Measurements from ENCODE around the gene CCDC149. TPM values are rescaled to one million over a fixed set of nuclear protein-coding genes. Genes with fewer than 3 reads are reported as not detected.

CCDC149 gene
- polyA plus RNA-seq, 2 of the 4 experiments (the other 2 are of a cell fraction): 1.4 to 2.8 TPM

- Histone ChIP-seq H3K4me2 (no peak overlapping the region), H3K27ac (no peak overlapping the region)
Measured at GRCh38 chr4:24795666-24796381, 117.0 kb downstream of the CCDC149 start.

GRCh38 chr4:24794916-24795665 lies 117.8 kb downstream of the CCDC149 start, which contains the start of gene SOD3:
TSS of gene SOD3 (plus strand) at chr4:24795573. CDS start at chr4:24799522, 3,949 bp downstream.
- Histone ChIP-seq H3K27ac (no peak within 1 kb of the TSS), H3K4me2 (no peak within 1 kb of the TSS), H3K4me3 (no peak within 1 kb of the TSS), H3K4me1 (no peaks in the 10 kb centered on the region), H3K9me3 (no peaks in the 10 kb centered on the region)
- DNase-seq (ENCODE audit: low read depth in 1 of 2, low spot score in 1 of 2) (no peak), FAIRE-seq (no peak), ATAC-seq (no peak)
- WGBS (ENCODE audit: missing lambda C conversion rate): 77% methylated on average over 21 of the region's 21 CpGs
- POLR2A ChIA-PET: no interaction called here
- CTCF ChIA-PET: interaction anchor here (0.7 to 1.0 kb wide), 3 partner anchors 12 to 306 kb away, joined by 3 read pairs; no protein-coding TSS in a partner anchor
- TF ChIP-seq HMGXB4 (CRISPR knock-in tag; IDR thresholded peaks at IDR 0.05; ENCODE audit: borderline replicate concordance): no peak
- TF ChIP-seq RAD21 (conservative IDR thresholded peaks at IDR 0.05 in 1 of 2, IDR thresholded peaks at IDR 0.05 in 1 of 2): no peak
- no peak for TF ChIP-seq CBX2 (IDR thresholded peaks at IDR 0.05; ENCODE audit: borderline replicate concordance, low read depth)
- no peak for TF ChIP-seq CTCF (IDR thresholded peaks at IDR 0.05)
- TF ChIP-seq HES2 (IDR thresholded peaks at IDR 0.05): no peak
- no peak for TF ChIP-seq TP53 (CRISPR knock-in tag; IDR thresholded peaks at IDR 0.05)
- TF ChIP-seq HEYL (CRISPR knock-in tag; IDR thresholded peaks at IDR 0.05): no peak
- TF ChIP-seq USF2 (IDR thresholded peaks at IDR 0.05): no peak
- TF ChIP-seq HOXA7 (CRISPR knock-in tag; IDR thresholded peaks at IDR 0.05): no peak
- no peak for TF ChIP-seq HOXB5 (CRISPR knock-in tag; IDR thresholded peaks at IDR 0.05)
- no peak for TF ChIP-seq MAX (IDR thresholded peaks at IDR 0.05)
- no peak for TF ChIP-seq CHD4 (IDR thresholded peaks at IDR 0.05; ENCODE audit: borderline replicate concordance)

More at GRCh38 chr4:24795666-24796381, 117.0 kb downstream of the CCDC149 start:
- 65% methylated on average over 8 of the region's 9 CpGs for WGBS (ENCODE audit: missing lambda C conversion rate)
- DNase-seq (ENCODE audit: low read depth in 1 of 2, low spot score in 1 of 2): no peak
- no peak for ATAC-seq
- no peak for TF ChIP-seq HMGXB4 (CRISPR knock-in tag; IDR thresholded peaks at IDR 0.05; ENCODE audit: borderline replicate concordance)
- POLR2A ChIA-PET: no interaction called here
- CTCF ChIA-PET: no interaction called here
- no peak overlapping the region for H3K4me3 ChIP-seq
- no peaks in the 10 kb centered on the region for H3K4me1 ChIP-seq
- no peak for FAIRE-seq
- no peaks in the 10 kb centered on the region for H3K9me3 ChIP-seq
